MM.1S (cell line): ENCODE results near the gene PMPCA.

Experiments
- EZH2 ChIP-seq: fragments of 300-600 bp; sonication (generic); optimal IDR thresholded peaks from 2 replicates; pipeline ENCODE3; 2017; ENCODE audit warnings: low read depth, mild to moderate bottlenecking, antibody characterized with exemption, low read length, mixed read lengths
- EZH2phosphoT487 ChIP-seq: fragments of 300-600 bp; sonication (generic); IDR thresholded peaks from 2 replicates; pipeline ENCODE4 v1.6.1; 2018; ENCODE audit warnings: antibody characterized with exemption, low read length
- TF ChIP-seq, protein P1 (sequence below): fragments of 300-600 bp; sonication (generic); IDR thresholded peaks from 2 replicates; pipeline ENCODE4 v1.5.1; 2016; ENCODE audit warnings: antibody characterized with exemption, low read length, mixed read lengths

DNA sequence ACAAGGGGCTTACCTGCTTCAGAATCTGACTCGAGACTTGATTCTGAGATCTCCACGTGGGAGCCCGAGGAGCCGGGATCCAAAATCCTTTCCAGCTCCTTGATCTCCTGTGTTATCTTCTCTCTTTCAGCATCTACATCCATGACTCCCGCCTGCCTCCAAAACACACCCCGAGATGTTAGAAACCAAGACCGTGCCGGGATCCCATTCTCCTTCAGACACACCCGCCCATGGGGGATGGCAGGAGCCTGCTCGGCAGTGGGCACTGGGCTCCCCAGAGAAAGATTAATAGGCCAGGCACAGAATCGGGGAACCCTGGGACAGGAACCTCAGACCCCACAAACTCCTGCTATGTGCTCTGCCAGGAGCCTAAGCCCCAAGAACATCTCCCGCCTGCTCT, 12.2 kb upstream of the PMPCA start:
- TF ChIP-seq, protein P1, sequence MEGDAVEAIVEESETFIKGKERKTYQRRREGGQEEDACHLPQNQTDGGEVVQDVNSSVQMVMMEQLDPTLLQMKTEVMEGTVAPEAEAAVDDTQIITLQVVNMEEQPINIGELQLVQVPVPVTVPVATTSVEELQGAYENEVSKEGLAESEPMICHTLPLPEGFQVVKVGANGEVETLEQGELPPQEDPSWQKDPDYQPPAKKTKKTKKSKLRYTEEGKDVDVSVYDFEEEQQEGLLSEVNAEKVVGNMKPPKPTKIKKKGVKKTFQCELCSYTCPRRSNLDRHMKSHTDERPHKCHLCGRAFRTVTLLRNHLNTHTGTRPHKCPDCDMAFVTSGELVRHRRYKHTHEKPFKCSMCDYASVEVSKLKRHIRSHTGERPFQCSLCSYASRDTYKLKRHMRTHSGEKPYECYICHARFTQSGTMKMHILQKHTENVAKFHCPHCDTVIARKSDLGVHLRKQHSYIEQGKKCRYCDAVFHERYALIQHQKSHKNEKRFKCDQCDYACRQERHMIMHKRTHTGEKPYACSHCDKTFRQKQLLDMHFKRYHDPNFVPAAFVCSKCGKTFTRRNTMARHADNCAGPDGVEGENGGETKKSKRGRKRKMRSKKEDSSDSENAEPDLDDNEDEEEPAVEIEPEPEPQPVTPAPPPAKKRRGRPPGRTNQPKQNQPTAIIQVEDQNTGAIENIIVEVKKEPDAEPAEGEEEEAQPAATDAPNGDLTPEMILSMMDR = no peak
- TF ChIP-seq EZH2 = no peak
- TF ChIP-seq EZH2phosphoT487 = no peak
